ENCODE data around the gene SERPINB7.

GRCh38 chr18:63762518-63762917, 12.7 kb upstream of the SERPINB7 start:
- TF ChIP-seq CREB1 (CRISPR knock-in tag; IDR thresholded peaks at IDR 0.05; ENCODE audit: low read depth) (no peak), CTCF (conservative IDR thresholded peaks at IDR 0.05; ENCODE audit: low read depth in 2 of 2) (no peak), EZH2 (IDR thresholded peaks at IDR 0.05; ENCODE audit: low read depth, unreplicated experiment) (no peak)
